Hepatocyte (in vitro differentiated cells): ENCODE results near the gene WDFY2. TPM values are rescaled to one million over a fixed set of nuclear protein-coding genes. Genes with fewer than 3 reads are reported as not detected.
A peak's percentile ranks its signal among the peaks of the same experiment; 100 is the strongest.

Experiments used
- DNase-seq: peaks from one replicate; pipeline ENCODE4 v3.0.0-alpha.2; 2016; ENCODE audit warnings: low spot score
- H2AFZ ChIP-seq: fragments of 200-600 bp; sonication (generic); 2 replicates; pipeline ENCODE4 v1.6.0; 2016; ENCODE audit warnings: antibody characterized with exemption, mild to moderate bottlenecking
- H3K27ac ChIP-seq: fragments of 200-600 bp; sonication (generic); 2 replicates; pipeline ENCODE4 v1.5.1; 2016; ENCODE audit warnings: mild to moderate bottlenecking
- H3K27me3 ChIP-seq: fragments of 200-600 bp; sonication (generic); 2 replicates; pipeline ENCODE4 v1.6.1; 2016
- H3K36me3 ChIP-seq: fragments of 200-600 bp; sonication (generic); replicated peaks from 2 replicates; pipeline ENCODE4 v1.5.1; 2016; ENCODE audit warnings: low read depth; ENCODE audit not compliant: insufficient read depth
- H3K4me1 ChIP-seq: fragments of 200-600 bp; sonication (generic); 2 replicates; pipeline ENCODE4 v1.5.1; 2016; ENCODE audit warnings: mild to moderate bottlenecking, moderate library complexity; ENCODE audit not compliant: insufficient read depth
- H3K4me2 ChIP-seq: fragments of 200-600 bp; sonication (generic); 2 replicates; pipeline ENCODE4 v1.6.0; 2016
- H3K4me3 ChIP-seq: fragments of 200-600 bp; sonication (generic); 2 replicates; pipeline ENCODE4 v1.5.1; 2016; ENCODE audit warnings: mild to moderate bottlenecking
- H3K79me2 ChIP-seq: fragments of 200-600 bp; sonication (generic); 2 replicates; pipeline ENCODE4 v1.6.0; 2017; ENCODE audit warnings: mild to moderate bottlenecking
- H3K9me2 ChIP-seq: fragments of 200-600 bp; sonication (generic); replicated peaks from 2 replicates; pipeline ENCODE4 v1.6.0; 2017; ENCODE audit warnings: mild to moderate bottlenecking; ENCODE audit not compliant: insufficient read depth
- H3K9me3 ChIP-seq: fragments of 200-600 bp; sonication (generic); 2 replicates; pipeline ENCODE4 v1.5.1; 2016; ENCODE audit warnings: low read depth, mild to moderate bottlenecking
- H4K20me1 ChIP-seq: fragments of 200-600 bp; sonication (generic); 2 replicates; pipeline ENCODE4 v1.6.0; 2016; ENCODE audit warnings: mild to moderate bottlenecking; ENCODE audit not compliant: insufficient read depth, poor library complexity, severe bottlenecking
- EZH2 ChIP-seq: fragments of 200-600 bp; sonication (generic); IDR thresholded peaks from 2 replicates; pipeline ENCODE4 v1.6.1; 2016; ENCODE audit warnings: antibody characterized with exemption, mild to moderate bottlenecking, borderline replicate concordance
- EZH2phosphoT487 ChIP-seq: fragments of 200-600 bp; sonication (generic); IDR thresholded peaks from one replicate; pipeline ENCODE4 v1.6.1; 2018; ENCODE audit warnings: antibody characterized with exemption, mild to moderate bottlenecking, low read depth, moderate library complexity; ENCODE audit not compliant: unreplicated experiment, severe bottlenecking
- WGBS: methylation state at CpG from one replicate; pipeline ENCODE4 v1.1.6; 2016; ENCODE audit warnings: low lambda C conversion rate; ENCODE audit errors: missing lambda C conversion rate; 5-methylcytosine and 5-hydroxymethylcytosine counted together
- microRNA-seq: library from miRNA; unstranded; fragments of <30 nt; microRNA quantifications from one replicate; pipeline ENCODE4, GENCODE V29; 2017
- polyA plus RNA-seq: library from polyadenylated mRNA; unstranded; fragments of >200 nt; fragmentation: Nextera tagmentation; extraction: Ambion mirVana; gene quantifications from 2 replicates; pipeline ENCODE4 v1.2.1, GENCODE V29; 2016
- small RNA-seq: library from RNA; depleted of rRNA; stranded (forward); fragments of <200 nt; gene quantifications from one replicate; pipeline ENCODE3, GENCODE V24; 2014
- total RNA-seq: library from RNA; depleted of rRNA; stranded (reverse); fragments of >200 nt; gene quantifications from 2 replicates; pipeline ENCODE4 v1.2.3, GENCODE V29; 2014
- TF ChIP-seq, protein P1 (sequence below): fragments of 200-600 bp; sonication (generic); IDR thresholded peaks from 2 replicates; pipeline ENCODE4 v1.5.1; 2016; ENCODE audit warnings: antibody characterized with exemption, mild to moderate bottlenecking; ENCODE audit not compliant: poor library complexity

WDFY2 gene
- total and polyA plus RNA-seq, 2 experiments from 2014 or later, result 9.0 to 9.1 TPM

DNA sequence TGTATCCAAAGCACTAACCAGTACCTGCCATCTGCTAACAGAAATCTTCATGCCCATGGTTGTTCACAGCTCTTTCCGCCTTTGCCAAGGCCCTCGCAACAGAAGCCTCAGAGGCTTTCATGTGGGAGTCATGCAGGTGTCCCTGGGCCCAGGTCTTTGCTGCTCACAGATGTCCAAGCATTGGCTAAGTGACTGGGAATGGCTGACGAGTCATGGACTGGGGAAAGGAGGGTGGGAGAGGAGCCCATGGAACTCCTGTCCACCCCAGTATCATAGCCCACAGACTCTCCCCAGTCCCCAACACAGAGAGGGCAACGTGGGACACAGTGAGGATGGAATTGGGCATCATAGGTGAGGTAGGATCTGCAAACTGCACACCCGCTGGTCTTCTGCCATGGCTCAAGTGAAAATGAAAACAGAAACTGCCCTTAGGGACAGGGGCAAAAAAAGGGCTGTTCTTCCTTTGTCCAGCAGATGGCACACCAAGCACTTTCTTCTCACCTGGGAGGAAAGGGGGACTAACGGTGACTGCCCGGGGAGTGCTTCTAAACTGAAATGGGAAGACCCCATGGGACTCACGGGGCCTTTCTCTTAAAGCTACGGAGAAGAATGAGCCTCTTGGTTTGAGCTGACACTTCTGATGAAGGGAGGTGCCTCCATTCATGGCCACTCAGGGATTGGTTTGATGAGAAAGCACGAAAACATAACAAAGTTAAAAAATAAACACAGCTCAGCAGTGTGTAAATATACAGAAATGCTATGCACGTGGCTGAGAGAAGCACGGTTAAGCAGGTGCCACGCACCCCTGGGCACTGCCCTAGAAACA, 230.8 kb downstream of the WDFY2 start:
- Histone ChIP-seq H3K4me2 (peak overlapping the region; percentile 67), H3K4me1 (no peaks in the 10 kb centered on the region), H3K9me3 (no peaks in the 10 kb centered on the region), H3K27ac (no peak overlapping the region), H3K27me3 (no peaks in the 10 kb centered on the region), H4K20me1 (no peaks in the 10 kb centered on the region), H3K4me3 (no peak overlapping the region), H3K36me3 (no peaks in the 10 kb centered on the region), H2AFZ (peak overlapping the region; percentile 18), H3K9me2 (no peaks in the 10 kb centered on the region), H3K79me2 (no peaks in the 10 kb centered on the region)
- no peak for TF ChIP-seq EZH2phosphoT487
- TF ChIP-seq EZH2, result no peak
- TF ChIP-seq, protein P1, sequence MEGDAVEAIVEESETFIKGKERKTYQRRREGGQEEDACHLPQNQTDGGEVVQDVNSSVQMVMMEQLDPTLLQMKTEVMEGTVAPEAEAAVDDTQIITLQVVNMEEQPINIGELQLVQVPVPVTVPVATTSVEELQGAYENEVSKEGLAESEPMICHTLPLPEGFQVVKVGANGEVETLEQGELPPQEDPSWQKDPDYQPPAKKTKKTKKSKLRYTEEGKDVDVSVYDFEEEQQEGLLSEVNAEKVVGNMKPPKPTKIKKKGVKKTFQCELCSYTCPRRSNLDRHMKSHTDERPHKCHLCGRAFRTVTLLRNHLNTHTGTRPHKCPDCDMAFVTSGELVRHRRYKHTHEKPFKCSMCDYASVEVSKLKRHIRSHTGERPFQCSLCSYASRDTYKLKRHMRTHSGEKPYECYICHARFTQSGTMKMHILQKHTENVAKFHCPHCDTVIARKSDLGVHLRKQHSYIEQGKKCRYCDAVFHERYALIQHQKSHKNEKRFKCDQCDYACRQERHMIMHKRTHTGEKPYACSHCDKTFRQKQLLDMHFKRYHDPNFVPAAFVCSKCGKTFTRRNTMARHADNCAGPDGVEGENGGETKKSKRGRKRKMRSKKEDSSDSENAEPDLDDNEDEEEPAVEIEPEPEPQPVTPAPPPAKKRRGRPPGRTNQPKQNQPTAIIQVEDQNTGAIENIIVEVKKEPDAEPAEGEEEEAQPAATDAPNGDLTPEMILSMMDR, result peak; percentile 79
- WGBS, result 21% methylated on average over 13 of the region's 13 CpGs
- DNase-seq, result peak; percentile 75

DNA sequence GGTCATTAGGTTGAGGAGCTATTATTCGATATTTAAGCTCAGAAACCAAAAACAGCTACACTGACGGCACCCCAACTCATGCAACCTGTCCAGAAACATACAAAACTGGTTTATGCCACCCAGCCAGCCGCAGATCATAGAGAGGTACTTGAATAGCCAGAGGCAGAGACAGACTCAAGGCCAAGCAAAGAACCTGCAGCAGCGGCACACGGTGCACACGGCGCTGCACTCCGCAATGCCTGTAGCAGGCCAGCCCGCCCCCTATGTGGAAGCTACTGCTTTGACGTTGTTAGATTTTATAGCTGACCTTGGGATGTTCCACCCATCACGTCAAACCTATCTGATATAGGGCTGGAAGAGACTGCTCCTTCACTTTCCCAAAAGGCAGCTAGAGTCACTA, 231.6 kb downstream of the WDFY2 start:
- no peak overlapping the region for H2AFZ ChIP-seq
- no peak for DNase-seq
- H3K9me2 ChIP-seq, result no peaks in the 10 kb centered on the region
- H3K36me3 ChIP-seq, result no peaks in the 10 kb centered on the region
- no peak overlapping the region for H3K27ac ChIP-seq
- no peaks in the 10 kb centered on the region for H3K27me3 ChIP-seq
- no peaks in the 10 kb centered on the region for H4K20me1 ChIP-seq
- 61% methylated on average over 11 of the region's 11 CpGs for WGBS
- no peaks in the 10 kb centered on the region for H3K4me1 ChIP-seq
- H3K4me3 ChIP-seq, result no peak overlapping the region
- H3K4me2 ChIP-seq, result peak overlapping the region; percentile 67
- H3K79me2 ChIP-seq, result no peaks in the 10 kb centered on the region
- TF ChIP-seq EZH2 (no peak), EZH2phosphoT487 (no peak)
- TF ChIP-seq, protein P1, result no peak
- no peaks in the 10 kb centered on the region for H3K9me3 ChIP-seq

- no peak overlapping the region for H3K27ac ChIP-seq
- no peak for DNase-seq
- H3K4me2 ChIP-seq, result no peak overlapping the region
- H3K36me3 ChIP-seq, result no peaks in the 10 kb centered on the region
- H3K4me3 ChIP-seq, result no peak overlapping the region
- no peaks in the 10 kb centered on the region for H3K9me3 ChIP-seq
- H2AFZ ChIP-seq, result no peak overlapping the region
- H3K27me3 ChIP-seq, result no peaks in the 10 kb centered on the region
- no peaks in the 10 kb centered on the region for H3K79me2 ChIP-seq
- no peaks in the 10 kb centered on the region for H4K20me1 ChIP-seq
- WGBS, result 79% methylated on average over 19 of the region's 19 CpGs
- H3K4me1 ChIP-seq, result no peaks in the 10 kb centered on the region
- TF ChIP-seq, protein P1, result no peak
- TF ChIP-seq EZH2, result no peak
- no peak for TF ChIP-seq EZH2phosphoT487
- no peaks in the 10 kb centered on the region for H3K9me2 ChIP-seq
Measured at GRCh38 chr13:51816604-51817249, 232.5 kb downstream of the WDFY2 start.

Small RNA genes lying within 50 kb of the gene (microRNA-seq; reads per million reads assigned to microRNA genes)
- gene MIR4703, result not detected

Small RNA genes lying within 50 kb of the gene (small RNA-seq; reads per million reads assigned to genes)
- not detected for gene MIR4703
- not detected for gene RN7SL413P
- not detected for gene RNU6-65P
- gene RNY1P6, result not detected

Other genes with a start within 250 kb of the WDFY2 start
- 40.1 and 53.6 TPM in 2 replicates for gene SERPINE3, start 244.8 kb upstream of the WDFY2 start, total RNA-seq
- 163 and 297 TPM in 2 replicates for gene SERPINE3, start 244.8 kb upstream of the WDFY2 start, polyA plus RNA-seq
- 40.1 and 51.2 TPM in 2 replicates for gene INTS6, start 131.4 kb upstream of the WDFY2 start, total RNA-seq
- gene INTS6, start 131.4 kb upstream of the WDFY2 start, polyA plus RNA-seq, result 28.5 and 30.7 TPM in 2 replicates
- gene DHRS12, start 219.7 kb downstream of the WDFY2 start, total RNA-seq, result 4.6 and 9.8 TPM in 2 replicates
- 13.5 and 19.3 TPM in 2 replicates for gene DHRS12, start 219.7 kb downstream of the WDFY2 start, polyA plus RNA-seq